ENCODE data around the gene FAM117A.

FAM117A gene

DNA sequence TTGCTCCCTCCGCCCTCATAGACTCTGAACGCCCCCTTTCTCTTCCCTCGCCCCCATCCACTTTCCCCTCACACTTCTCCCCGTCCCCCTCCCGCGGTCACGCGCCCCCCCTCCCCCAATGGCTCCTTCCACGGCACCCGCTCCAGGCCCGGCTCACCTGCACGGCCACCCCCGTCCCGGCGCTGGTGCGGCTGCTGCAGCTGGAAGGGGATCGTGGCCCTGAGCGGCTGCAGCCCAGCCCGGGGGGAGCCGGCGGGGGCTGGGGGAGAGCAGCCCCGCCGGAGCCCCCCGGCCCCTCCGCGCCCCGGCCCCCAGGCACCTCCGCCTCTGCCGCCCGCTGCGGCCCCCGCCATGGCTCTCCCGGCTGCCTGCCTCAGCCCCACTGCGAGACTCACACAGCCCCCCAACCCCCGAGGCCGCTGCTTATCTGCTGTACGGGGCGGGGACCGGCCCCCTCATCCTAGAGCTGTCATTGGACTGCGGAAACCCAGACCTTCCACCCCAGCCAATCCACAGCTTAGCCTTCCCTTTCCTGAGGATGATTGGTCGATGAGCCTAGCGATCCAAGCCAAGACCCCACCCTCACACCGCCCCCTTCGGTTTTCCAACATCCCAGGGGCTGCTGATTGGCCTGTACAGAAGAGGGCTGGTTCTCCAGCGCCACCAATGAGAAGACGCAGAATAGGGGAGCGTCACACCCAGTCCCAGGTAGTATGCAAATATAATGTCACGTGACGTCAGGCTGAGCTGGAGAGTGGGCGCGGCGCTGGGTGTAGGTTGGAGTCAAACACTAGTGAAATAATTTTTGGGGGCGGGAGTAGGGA lies at the start of gene FAM117A:
FAM117A (minus strand) TSS at position 397 of the 824 bp plus-strand sequence; CDS start at position 353, 44 bp downstream.
- peak; percentile 98 for DNase-seq (ENCODE audit: low spot score)
- H3K27ac ChIP-seq = peak within 1 kb of the TSS; percentile 77 to 78
- TF ChIP-seq, protein P1, sequence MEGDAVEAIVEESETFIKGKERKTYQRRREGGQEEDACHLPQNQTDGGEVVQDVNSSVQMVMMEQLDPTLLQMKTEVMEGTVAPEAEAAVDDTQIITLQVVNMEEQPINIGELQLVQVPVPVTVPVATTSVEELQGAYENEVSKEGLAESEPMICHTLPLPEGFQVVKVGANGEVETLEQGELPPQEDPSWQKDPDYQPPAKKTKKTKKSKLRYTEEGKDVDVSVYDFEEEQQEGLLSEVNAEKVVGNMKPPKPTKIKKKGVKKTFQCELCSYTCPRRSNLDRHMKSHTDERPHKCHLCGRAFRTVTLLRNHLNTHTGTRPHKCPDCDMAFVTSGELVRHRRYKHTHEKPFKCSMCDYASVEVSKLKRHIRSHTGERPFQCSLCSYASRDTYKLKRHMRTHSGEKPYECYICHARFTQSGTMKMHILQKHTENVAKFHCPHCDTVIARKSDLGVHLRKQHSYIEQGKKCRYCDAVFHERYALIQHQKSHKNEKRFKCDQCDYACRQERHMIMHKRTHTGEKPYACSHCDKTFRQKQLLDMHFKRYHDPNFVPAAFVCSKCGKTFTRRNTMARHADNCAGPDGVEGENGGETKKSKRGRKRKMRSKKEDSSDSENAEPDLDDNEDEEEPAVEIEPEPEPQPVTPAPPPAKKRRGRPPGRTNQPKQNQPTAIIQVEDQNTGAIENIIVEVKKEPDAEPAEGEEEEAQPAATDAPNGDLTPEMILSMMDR (IDR thresholded peaks at IDR 0.05) = no peak
- H3K4me3 ChIP-seq = peak within 1 kb of the TSS; percentile 82

- no peak overlapping the region for H3K27ac ChIP-seq
- no peak for DNase-seq (ENCODE audit: low spot score)
- H3K4me3 ChIP-seq = no peak overlapping the region
- TF ChIP-seq, protein P1 (IDR thresholded peaks at IDR 0.05) = no peak
Measured at GRCh38 chr17:49809056-49809455, 45.1 kb upstream of the FAM117A start.

DNA sequence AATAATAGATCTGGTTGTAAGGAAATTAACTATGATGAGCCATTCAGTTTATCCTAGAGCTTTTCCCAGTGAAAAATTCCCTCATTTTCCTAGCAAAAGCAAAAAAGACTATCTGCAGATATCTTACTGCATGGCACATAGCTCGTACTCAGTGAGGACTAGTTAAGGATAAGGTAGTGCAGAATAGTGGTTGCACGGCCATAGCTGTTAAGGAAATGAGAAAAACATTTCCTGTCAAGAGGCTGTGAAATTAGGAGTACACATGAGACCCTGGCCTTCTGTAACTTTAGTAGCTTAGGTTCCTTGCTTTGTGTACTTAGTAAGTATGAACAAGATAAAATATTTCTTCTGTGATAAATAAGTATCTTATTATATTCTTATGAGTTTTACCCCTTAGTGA lies 34.8 kb upstream of the FAM117A start:
- Histone ChIP-seq H3K4me3 (no peak overlapping the region), H3K27ac (no peak overlapping the region)
- TF ChIP-seq, protein P1 (IDR thresholded peaks at IDR 0.05) = no peak
- DNase-seq (ENCODE audit: low spot score) = no peak

DNA sequence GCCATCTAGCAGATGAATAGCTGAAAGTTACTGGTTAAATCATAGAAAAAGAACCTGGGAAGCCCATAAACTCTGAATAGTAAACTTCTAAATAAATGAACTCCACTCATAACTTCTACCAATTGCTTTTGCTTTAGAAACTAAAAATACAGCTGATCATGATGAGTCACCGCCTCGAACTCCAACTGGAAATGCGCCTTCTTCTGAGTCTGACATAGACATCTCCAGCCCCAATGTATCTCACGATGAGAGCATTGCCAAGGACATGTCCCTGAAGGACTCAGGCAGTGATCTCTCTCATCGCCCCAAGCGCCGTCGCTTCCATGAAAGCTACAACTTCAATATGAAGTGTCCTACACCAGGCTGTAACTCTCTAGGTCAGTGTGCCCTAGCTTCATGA lies 34.3 kb upstream of the FAM117A start:
- TF ChIP-seq, protein P1 (IDR thresholded peaks at IDR 0.05) = no peak
- Histone ChIP-seq H3K27ac (no peak overlapping the region), H3K4me3 (no peak overlapping the region)
- DNase-seq (ENCODE audit: low spot score) = no peak

- TF ChIP-seq, protein P1 (IDR thresholded peaks at IDR 0.05) = no peak
- Histone ChIP-seq H3K4me3 (no peak overlapping the region), H3K27ac (no peak overlapping the region)
- no peak for DNase-seq (ENCODE audit: low spot score)
Measured at GRCh38 chr17:49795372-49795771, 31.4 kb upstream of the FAM117A start.

- TF ChIP-seq, protein P1 (IDR thresholded peaks at IDR 0.05) = no peak
- Histone ChIP-seq H3K27ac (no peak overlapping the region), H3K4me3 (no peak overlapping the region)
- no peak for DNase-seq (ENCODE audit: low spot score)
Measured at GRCh38 chr17:49793309-49793708, 29.4 kb upstream of the FAM117A start.

DNA sequence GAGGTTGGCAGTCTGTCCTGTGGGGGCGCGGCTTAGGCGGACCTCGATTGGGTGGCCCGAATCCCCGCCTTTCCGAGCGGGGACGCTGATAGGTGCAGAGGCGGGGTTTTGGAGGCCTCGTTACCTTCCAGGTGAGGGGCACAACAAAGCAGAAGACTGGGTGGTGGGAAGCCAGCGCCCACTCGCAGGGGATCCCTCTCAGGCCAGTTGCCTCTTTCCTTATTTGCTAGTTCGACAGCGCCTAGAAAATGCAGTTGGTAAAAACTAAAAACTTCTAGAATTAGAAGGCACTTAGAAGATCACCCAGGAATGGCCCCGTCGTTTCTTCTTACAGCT lies 25.3 kb upstream of the FAM117A start:
- Histone ChIP-seq H3K27ac (peak overlapping the region; percentile 99 to 100), H3K4me3 (peak overlapping the region; percentile 100)
- TF ChIP-seq, protein P1 (IDR thresholded peaks at IDR 0.05) = no peak
- no peak for DNase-seq (ENCODE audit: low spot score)
